Heart right ventricle (tissue), 16 donors: ENCODE results near the gene DNAJC15. TPM values are rescaled to one million over a fixed set of nuclear protein-coding genes. Genes with fewer than 3 reads are reported as not detected.

ENCODE experiments used
- ATAC-seq, 8 donors: fragments of 200-7000 bp; cut with Tn5 transposase; one replicate each; pipeline ENCODE4 v1.9.1; 2020; ENCODE audit warnings: mild to moderate bottlenecking in 8 of 8, moderate library complexity in 8 of 8, moderate number of reproducible peaks in 1 of 8
- DNase-seq, 2 donors: peaks; one replicate each; pipeline ENCODE4 v3.0.0-alpha.2; 2020
- H3K27ac ChIP-seq, 10 donors: fragments of 200-600 bp; sonication (generic) in 2 of 10; one replicate each; pipeline versions ENCODE4 v1.5.0 to v1.8.0; 2020 to 2022; ENCODE audit warnings: mild to moderate bottlenecking in 3 of 10
- H3K27me3 ChIP-seq, 7 donors: fragments of 200-600 bp; one replicate each; pipeline ENCODE4 v1.8.0; 2021 to 2022; ENCODE audit warnings: mild to moderate bottlenecking in 2 of 7
- H3K36me3 ChIP-seq, 9 donors: fragments of 200-600 bp; sonication (generic) in 1 of 9; one replicate each; pipeline versions ENCODE4 v1.5.0 to v1.8.0; 2020 to 2022; ENCODE audit warnings: mild to moderate bottlenecking in 2 of 9
- H3K4me1 ChIP-seq, 9 donors: fragments of 200-600 bp; sonication (generic) in 1 of 9; one replicate each; pipeline versions ENCODE4 v1.5.0 to v1.8.0; 2020 to 2022; ENCODE audit warnings: mild to moderate bottlenecking in 4 of 9
- H3K4me3 ChIP-seq, 10 donors: fragments of 200-600 bp; sonication (generic) in 2 of 10; one replicate each; pipeline versions ENCODE4 v1.5.0 to v1.8.0; 2020 to 2022; ENCODE audit warnings: mild to moderate bottlenecking in 7 of 10, moderate library complexity in 2 of 10
- H3K9me3 ChIP-seq, 11 donors: fragments of 200-600 bp in 10 of 11; sonication (generic) in 2 of 11; one replicate each; pipeline versions ENCODE4 v1.5.0 to v1.8.0; 2013 to 2022; ENCODE audit warnings: mild to moderate bottlenecking in 2 of 11, control low read depth in 1 of 11, moderate library complexity in 1 of 11
- WGBS, 2 donors: extraction: QIAGEN DNeasy Blood & Tissue Kit; methylation state at CpG; one replicate each; pipeline ENCODE4 v1.1.7; 2013; ENCODE audit warnings: inconsistent platforms in 1 of 2; 5-methylcytosine and 5-hydroxymethylcytosine counted together
- intact Hi-C, 10 donors: fragments of 100-400 bp; cut with DNase I; formaldehyde crosslinking; loops; one replicate each; pipeline versions ENCODE4 v1.11.1 to v1.14.2; 2022
- polyA plus RNA-seq, 2 donors: library from polyadenylated mRNA; stranded (reverse); fragments of 200-250 nt; gene quantifications; one replicate each; pipeline ENCODE4 v1.2.3, GENCODE V29; 2013
- total RNA-seq, 10 donors: library from RNA; stranded (reverse); fragmentation: NEBNext Ultra II Directional in 3 of 10; extraction: Animal tissue kit (Norgen Biotek cat#: 25700) in 3 of 10; gene quantifications; one replicate each; pipeline versions ENCODE4 v1.2.1 to v1.2.4, GENCODE V29; 2021 to 2023
- TF ChIP-seq, protein P1 (sequence below), 9 donors: fragments of 200-600 bp; sonication (generic) in 2 of 9; IDR thresholded peaks; one replicate each; pipeline versions ENCODE4 v1.5.0 to v1.8.0; 2021 to 2022; ENCODE audit warnings: antibody characterized with exemption in 9 of 9, mild to moderate bottlenecking in 5 of 9, moderate library complexity in 1 of 9
- donor health status: Arrhythmogenic right ventricular cardiomyopathy.
- donor health status: ischemic (EF 13 %, LVEDD 7.1; RV severe dilation, severe dysfunction).
- donor health status: healthy with polysubstance abuse.
- donor health status: DM: no; HTN: yes; CAD: no.
- donor health status: DM: no; HTN: no; CAD: no.
- donor health status: ischemic (EF 25% LVEDD 6.9; RV normal size, moderate dysfunction).
- donor health status: ischemic (EF 25% LVEDD 5.7; RV mildly dilated, moderate dysfunction).
- donor health status: healthy.
- donor health status: DM: yes; HTN: yes; CAD: no.
- donor health status: Ischemic cardiomyopathy.
- donor health status: ischemic (EF 35%, LVEDD 5.7; RV mildly dilated, moderate dysfunction).
- donor health status: nonischemic (EF 11% LVEDD 7.7; RV severe dilation, severe dysfunction).
- donor health status: DM: yes; HTN: yes; CAD: no.
- donor health status: PGD.
- donor health status: ischemic (EF 29% LVEDD 5.4; RV normal size, mild dysfunction).
- donor health status: nonischemic (EF 23%, LVEDD 6.1; RV moderate dilation, normal function).

DNAJC15 gene
- total and polyA plus RNA-seq, 12 donors, result 14.4 to 36.7 (median 28.1) TPM

DNA sequence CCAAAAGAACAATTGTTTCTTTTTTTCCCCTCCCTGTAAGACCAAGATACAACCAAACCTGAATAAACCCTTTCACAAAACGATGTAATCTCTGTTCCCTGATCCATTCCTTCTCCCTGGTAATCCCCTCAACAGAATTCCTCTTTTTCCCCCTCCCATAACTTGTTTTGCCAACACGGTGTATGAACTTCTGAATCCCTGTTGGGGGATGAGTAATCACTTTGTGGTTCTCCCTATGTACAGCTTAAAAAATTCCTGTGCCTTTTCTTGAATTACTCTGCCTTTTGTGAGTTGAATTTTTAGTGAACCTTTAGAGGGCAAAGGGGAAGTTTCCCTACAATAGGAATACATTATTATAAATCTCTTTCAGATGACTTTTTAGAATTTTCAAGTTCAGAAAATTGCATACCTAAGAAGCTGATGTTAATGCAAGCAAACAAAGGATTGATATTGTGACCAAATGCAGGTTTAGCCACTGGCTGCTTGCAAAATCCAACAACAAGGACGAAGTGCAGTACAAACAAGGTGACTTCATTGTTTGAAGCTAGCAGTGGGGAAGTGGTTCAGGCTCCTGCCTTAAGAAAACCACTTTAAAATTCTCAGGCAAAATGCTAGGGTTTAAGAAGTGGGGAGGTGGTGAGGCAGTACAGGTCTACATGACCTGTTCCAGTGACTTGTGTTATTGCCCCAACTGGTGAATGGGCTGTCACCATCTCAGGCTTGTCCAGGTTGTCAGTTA, 16.3 kb upstream of the DNAJC15 start:
- TF ChIP-seq, protein P1, sequence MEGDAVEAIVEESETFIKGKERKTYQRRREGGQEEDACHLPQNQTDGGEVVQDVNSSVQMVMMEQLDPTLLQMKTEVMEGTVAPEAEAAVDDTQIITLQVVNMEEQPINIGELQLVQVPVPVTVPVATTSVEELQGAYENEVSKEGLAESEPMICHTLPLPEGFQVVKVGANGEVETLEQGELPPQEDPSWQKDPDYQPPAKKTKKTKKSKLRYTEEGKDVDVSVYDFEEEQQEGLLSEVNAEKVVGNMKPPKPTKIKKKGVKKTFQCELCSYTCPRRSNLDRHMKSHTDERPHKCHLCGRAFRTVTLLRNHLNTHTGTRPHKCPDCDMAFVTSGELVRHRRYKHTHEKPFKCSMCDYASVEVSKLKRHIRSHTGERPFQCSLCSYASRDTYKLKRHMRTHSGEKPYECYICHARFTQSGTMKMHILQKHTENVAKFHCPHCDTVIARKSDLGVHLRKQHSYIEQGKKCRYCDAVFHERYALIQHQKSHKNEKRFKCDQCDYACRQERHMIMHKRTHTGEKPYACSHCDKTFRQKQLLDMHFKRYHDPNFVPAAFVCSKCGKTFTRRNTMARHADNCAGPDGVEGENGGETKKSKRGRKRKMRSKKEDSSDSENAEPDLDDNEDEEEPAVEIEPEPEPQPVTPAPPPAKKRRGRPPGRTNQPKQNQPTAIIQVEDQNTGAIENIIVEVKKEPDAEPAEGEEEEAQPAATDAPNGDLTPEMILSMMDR (IDR thresholded peaks at IDR 0.05), result no peak
- peaks cover 0 to 6% (median 0%) of the 10 kb centered on the region in 11 donors for H3K9me3 ChIP-seq
- DNase-seq (no peak), ATAC-seq (no peak)
- H3K36me3 ChIP-seq, result no peaks in the 10 kb centered on the region
- H3K4me3 ChIP-seq, result no peak overlapping the region
- 58 to 60% methylated on average over 3 of the region's 3 CpGs for WGBS, 2 donors
- no peak overlapping the region for H3K27ac ChIP-seq
- H3K27me3 ChIP-seq, result no peaks in the 10 kb centered on the region
- peaks cover 0 to 10% (median 5%) of the 10 kb centered on the region in 9 donors for H3K4me1 ChIP-seq
- intact Hi-C loops, result no loop called here

DNA sequence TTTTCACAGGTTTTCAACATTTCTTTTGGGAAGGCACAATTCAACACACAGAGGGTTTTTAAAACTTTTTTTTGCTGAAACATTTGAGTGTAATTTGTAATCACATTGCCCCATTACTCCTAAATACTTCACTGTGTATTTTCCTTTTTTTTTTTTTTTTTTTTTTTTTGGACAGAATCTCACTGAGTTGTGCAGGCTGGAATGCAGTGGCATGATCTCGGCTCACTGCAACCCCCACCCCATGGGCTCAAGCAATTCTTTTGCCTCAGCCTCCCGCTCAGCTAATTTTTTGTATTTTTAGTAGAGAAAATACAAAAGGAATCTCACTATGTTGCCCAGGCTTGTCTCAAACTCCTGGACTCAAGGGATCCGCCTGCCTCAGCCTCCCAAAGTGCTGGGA, 14.8 kb upstream of the DNAJC15 start:
- no peak for DNase-seq
- no peak for ATAC-seq
- intact Hi-C loops, result no loop called here
- no peaks in the 10 kb centered on the region for H3K27me3 ChIP-seq
- no peaks in the 10 kb centered on the region for H3K36me3 ChIP-seq
- 85 to 93% methylated on average over 3 of the region's 3 CpGs for WGBS, 2 donors
- H3K4me1 ChIP-seq, result peaks cover 0 to 10% (median 5%) of the 10 kb centered on the region in 9 donors
- TF ChIP-seq, protein P1 (IDR thresholded peaks at IDR 0.05), result no peak
- no peak overlapping the region for H3K4me3 ChIP-seq
- H3K9me3 ChIP-seq, result no peaks in the 10 kb centered on the region
- no peak overlapping the region for H3K27ac ChIP-seq

DNA sequence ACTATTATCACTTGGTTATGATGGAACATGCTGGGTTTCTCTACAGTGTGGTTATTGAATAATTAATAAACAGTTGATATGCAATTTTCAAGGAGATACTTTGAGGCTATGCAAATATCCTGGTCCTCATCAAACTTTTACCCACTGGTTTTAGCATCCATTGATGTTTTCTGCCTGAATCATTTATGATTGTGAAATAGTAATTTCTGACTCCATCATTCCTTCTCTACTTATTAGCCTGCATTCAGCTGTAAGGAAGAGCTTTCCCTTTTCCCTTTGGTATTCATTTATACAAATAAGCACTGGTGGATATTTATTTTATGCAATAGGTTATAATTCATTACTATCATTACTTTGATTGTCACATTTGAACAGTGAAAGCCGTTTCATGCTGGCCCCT, 13.9 kb upstream of the DNAJC15 start:
- TF ChIP-seq, protein P1 (IDR thresholded peaks at IDR 0.05), result no peak
- 92 to 95% methylated on average over 1 of the region's 1 CpG for WGBS, 2 donors
- H3K9me3 ChIP-seq, result no peaks in the 10 kb centered on the region
- no peak for ATAC-seq
- no peak for DNase-seq
- H3K27me3 ChIP-seq, result no peaks in the 10 kb centered on the region
- peaks cover 0 to 10% (median 5%) of the 10 kb centered on the region in 9 donors for H3K4me1 ChIP-seq
- intact Hi-C loops, result no loop called here
- no peak overlapping the region for H3K4me3 ChIP-seq
- no peak overlapping the region for H3K27ac ChIP-seq
- H3K36me3 ChIP-seq, result no peaks in the 10 kb centered on the region

DNA sequence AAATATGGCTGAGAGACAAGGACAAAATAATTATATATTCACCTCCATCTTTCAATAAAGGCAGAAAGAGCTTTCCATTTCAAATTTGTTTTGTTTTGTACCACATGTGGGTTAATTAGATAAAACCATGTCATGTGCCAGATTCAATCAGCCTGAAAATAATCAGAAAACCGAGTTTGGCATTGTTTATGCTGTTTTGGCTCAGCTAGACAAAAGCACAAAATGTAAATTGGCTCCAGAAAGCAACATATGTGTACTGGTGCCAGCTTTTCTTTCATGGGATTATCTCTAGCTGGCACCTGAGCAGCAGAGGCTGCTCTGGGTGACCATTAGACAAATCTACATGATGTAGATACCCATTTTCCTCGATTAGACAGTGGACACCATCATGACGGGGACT, 9.2 kb upstream of the DNAJC15 start:
- 73 to 74% methylated on average over 3 of the region's 3 CpGs for WGBS, 2 donors
- Histone ChIP-seq H3K27ac (no peak overlapping the region), H3K36me3 (no peaks in the 10 kb centered on the region), H3K27me3 (no peaks in the 10 kb centered on the region), H3K9me3 (no peaks in the 10 kb centered on the region), H3K4me1 (no peaks in the 10 kb centered on the region), H3K4me3 (no peak overlapping the region)
- intact Hi-C loops, result loop anchor here in 1 of 10 donors (2.0 kb wide), 1 partner anchor 221 kb away; no protein-coding TSS in a partner anchor
- TF ChIP-seq, protein P1 (IDR thresholded peaks at IDR 0.05), result no peak
- ATAC-seq (no peak), DNase-seq (no peak)
